ENCODE results near the gene PDE1A. TPM values are rescaled to one million over a fixed set of nuclear protein-coding genes. Genes with fewer than 3 reads are reported as not detected.

The PDE1A gene
- total RNA-seq, 4 donors from 2014 or later: 13.1 to 83.1 (median 27.3) TPM

DNA sequence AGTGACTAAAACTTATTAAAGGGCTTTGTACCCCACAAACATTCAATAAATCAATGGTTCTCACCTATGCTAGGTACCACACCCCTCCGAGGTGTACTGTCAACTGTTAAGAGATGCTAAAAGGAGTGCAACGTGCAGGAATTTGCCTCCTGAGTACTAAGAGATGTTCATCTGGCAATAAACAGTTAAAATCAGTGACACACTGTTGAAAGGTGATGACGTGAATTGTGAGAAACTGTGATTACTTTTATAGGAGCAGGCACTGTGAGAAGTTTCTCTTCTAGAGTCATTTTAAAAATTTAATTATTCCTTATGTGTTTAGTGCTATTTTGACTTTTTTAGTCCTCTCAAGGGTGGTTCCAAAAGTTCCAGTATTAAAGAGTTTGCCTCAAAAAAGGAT is 61.0 kb downstream of the PDE1A start:
- TF ChIP-seq POLR2A (IDR thresholded peaks at IDR 0.05): no peak
- TF ChIP-seq, protein P1, sequence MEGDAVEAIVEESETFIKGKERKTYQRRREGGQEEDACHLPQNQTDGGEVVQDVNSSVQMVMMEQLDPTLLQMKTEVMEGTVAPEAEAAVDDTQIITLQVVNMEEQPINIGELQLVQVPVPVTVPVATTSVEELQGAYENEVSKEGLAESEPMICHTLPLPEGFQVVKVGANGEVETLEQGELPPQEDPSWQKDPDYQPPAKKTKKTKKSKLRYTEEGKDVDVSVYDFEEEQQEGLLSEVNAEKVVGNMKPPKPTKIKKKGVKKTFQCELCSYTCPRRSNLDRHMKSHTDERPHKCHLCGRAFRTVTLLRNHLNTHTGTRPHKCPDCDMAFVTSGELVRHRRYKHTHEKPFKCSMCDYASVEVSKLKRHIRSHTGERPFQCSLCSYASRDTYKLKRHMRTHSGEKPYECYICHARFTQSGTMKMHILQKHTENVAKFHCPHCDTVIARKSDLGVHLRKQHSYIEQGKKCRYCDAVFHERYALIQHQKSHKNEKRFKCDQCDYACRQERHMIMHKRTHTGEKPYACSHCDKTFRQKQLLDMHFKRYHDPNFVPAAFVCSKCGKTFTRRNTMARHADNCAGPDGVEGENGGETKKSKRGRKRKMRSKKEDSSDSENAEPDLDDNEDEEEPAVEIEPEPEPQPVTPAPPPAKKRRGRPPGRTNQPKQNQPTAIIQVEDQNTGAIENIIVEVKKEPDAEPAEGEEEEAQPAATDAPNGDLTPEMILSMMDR (IDR thresholded peaks at IDR 0.05): no peak
- no peak overlapping the region for H3K4me3 ChIP-seq
- peak overlapping the region; percentile 41 to 52 for H3K27ac ChIP-seq
- no peaks in the 10 kb centered on the region for H3K9me3 ChIP-seq
- H3K36me3 ChIP-seq: no peaks in the 10 kb centered on the region
- H3K4me1 ChIP-seq: no peaks in the 10 kb centered on the region
- no peak for DNase-seq
- intact Hi-C loops (cut with DNase I; ENCODE audit: low total_unique reads): no loop called here
- no peaks in the 10 kb centered on the region for H3K27me3 ChIP-seq

DNA sequence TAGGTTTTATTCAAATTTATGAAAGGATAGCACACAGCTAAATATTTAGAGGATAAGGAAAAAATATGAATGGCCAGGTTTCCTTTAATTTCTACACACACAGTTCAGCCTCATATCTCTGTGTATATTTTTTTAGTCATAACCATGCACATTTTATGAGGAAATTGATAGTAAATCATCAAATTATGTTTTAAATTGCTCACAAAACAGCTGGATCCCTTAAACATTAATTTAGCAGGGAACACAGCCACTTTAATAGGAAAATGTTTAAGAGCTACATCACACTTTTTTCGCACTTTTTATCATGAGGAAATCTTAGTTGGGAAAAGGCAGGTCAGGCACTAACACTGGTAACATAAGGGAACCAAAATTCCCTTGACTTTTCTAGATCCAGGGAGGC is 65.4 kb downstream of the PDE1A start:
- intact Hi-C loops (cut with DNase I; ENCODE audit: low total_unique reads): no loop called here
- Histone ChIP-seq H3K36me3 (no peaks in the 10 kb centered on the region), H3K4me1 (no peaks in the 10 kb centered on the region), H3K4me3 (no peak overlapping the region), H3K27me3 (no peaks in the 10 kb centered on the region), H3K27ac (peak overlapping the region; percentile 44 to 73), H3K9me3 (no peaks in the 10 kb centered on the region)
- DNase-seq: no peak
- no peak for TF ChIP-seq POLR2A (IDR thresholded peaks at IDR 0.05)
- TF ChIP-seq, protein P1 (IDR thresholded peaks at IDR 0.05): no peak

DNA sequence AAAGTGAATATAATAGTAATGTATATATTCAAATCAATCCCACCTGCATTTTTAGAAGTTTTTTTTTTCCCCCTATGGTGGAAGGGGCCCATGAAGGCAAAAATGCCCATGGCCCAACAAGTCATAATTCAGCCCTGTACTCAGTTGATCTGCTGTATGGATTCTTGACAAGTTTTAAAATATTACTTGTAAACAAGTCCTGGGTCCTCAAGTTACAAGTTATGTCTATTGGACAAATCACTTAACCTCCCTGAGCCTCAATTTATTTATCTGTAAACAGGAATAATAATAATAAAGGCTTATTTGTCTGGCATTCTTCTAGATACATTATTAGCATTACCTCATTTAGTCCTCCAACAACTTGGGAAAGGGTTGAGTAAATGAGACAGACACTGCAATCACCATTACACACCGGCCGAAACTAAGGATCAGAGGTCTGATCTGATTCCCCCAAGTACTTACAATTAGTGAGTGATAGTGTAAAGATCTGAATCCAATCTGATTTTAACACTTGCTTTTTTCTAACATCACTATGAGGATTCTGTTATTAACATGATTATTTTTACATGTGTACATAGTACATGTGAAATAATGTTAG is 66.1 kb downstream of the PDE1A start:
- Histone ChIP-seq H3K4me3 (no peak overlapping the region), H3K27ac (peak overlapping the region; percentile 61 to 73), H3K9me3 (no peaks in the 10 kb centered on the region), H3K36me3 (no peaks in the 10 kb centered on the region), H3K27me3 (no peaks in the 10 kb centered on the region), H3K4me1 (no peaks in the 10 kb centered on the region)
- intact Hi-C loops (cut with DNase I; ENCODE audit: low total_unique reads): no loop called here
- no peak for DNase-seq
- no peak for TF ChIP-seq POLR2A (IDR thresholded peaks at IDR 0.05)
- TF ChIP-seq, protein P1 (IDR thresholded peaks at IDR 0.05): no peak

DNA sequence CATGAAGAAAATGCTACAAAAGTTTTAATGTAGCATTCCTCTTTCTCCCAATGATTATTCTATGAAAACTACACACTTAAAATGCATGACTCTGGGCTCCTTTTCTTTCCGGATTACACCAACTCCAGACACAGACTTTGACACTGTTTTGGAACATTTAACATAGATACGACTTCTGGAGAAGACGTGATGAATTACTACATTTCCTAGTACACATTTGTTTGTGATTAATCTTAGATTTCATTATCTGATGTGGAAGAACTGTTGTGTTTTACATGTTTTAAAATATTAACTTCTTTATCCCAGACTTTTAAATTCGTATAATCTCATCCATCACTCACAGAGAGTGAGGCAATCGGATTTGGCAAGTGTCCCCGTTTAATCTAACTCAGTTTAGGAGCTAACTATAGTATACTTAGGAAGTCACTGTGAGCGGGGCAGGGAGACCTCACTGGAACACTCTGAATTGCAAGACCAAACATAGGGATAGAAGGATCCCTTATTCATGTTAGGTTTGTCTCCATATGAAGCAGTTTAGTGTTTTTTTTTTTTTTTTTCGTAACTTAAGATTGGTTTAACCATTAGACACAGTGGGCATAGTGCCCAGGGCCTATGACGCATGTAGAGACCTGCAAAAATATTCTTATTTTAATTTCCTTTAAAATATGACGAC is 66.7 kb downstream of the PDE1A start:
- no peaks in the 10 kb centered on the region for H3K27me3 ChIP-seq
- no peak overlapping the region for H3K4me3 ChIP-seq
- H3K36me3 ChIP-seq: no peaks in the 10 kb centered on the region
- H3K27ac ChIP-seq: peak overlapping the region; percentile 61 to 73
- intact Hi-C loops (cut with DNase I; ENCODE audit: low total_unique reads): no loop called here
- no peaks in the 10 kb centered on the region for H3K9me3 ChIP-seq
- TF ChIP-seq, protein P1 (IDR thresholded peaks at IDR 0.05): no peak
- no peak for TF ChIP-seq POLR2A (IDR thresholded peaks at IDR 0.05)
- H3K4me1 ChIP-seq: no peaks in the 10 kb centered on the region
- peak; percentile 61 to 89 for DNase-seq

Data from uterus (tissue), 4 donors.